GM12891 (cell line): ENCODE results near the gene PKP2.

ENCODE experiments used
- POLR2A ChIP-seq: IDR thresholded peaks from 2 replicates; pipeline ENCODE4 v1.6.1; 2011; ENCODE audit warnings: low read depth, low read length, control low read depth
- SPI1 ChIP-seq: IDR thresholded peaks from 2 replicates; pipeline ENCODE4 v1.6.1; 2011; ENCODE audit warnings: low read depth, low read length, control low read depth
- TAF1 ChIP-seq: IDR thresholded peaks from 2 replicates; pipeline ENCODE4 v1.6.1; 2011; ENCODE audit warnings: low read depth, low read length, control low read depth

DNA sequence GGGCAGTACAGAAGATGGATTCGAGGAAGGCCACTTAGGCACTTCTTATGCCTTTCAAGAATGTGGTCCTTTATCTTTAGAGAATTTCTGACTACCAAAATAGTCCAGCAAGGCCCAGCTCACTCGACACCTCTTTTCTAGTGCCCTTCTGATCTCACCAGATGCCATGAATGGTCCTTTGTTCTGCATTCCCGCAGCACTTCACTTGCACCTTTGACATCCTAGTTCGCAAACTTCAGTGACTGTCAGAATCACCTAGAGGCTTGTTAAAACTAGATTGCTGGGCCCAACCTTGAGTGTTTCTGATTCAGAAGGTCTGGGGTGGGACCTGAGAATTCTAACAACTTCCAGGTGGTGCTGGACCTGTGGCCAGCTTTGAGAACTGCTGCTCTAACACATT lies 56.7 kb downstream of the PKP2 start:
- TF ChIP-seq TAF1: no peak
- TF ChIP-seq SPI1: no peak
- TF ChIP-seq POLR2A: no peak
